Hippocampal formation (tissue), 2 donors: ENCODE measurements around the gene FAM83E.
"Not testable (repeated sequence)": the region's sequence is repeated elsewhere in the genome, so short reads cannot be mapped to it uniquely, and the experiment has no call there.

Experiments used
- DNase-seq, 2 donors: peaks; one replicate each; lab custom pipeline; 2025; lab: John Stamatoyannopoulos, UW

Gene FAM83E

GRCh38 chr19:48614436-48615230, at the start of gene FAM83E:
Gene FAM83E (minus strand): TSS chr19:48615076. CDS start chr19:48613372, 1,704 bp downstream.
- DNase-seq, result no peak

- DNase-seq, result no peak
These were observed 49.6 kb upstream of the FAM83E start for GRCh38 chr19:48664476-48664875.

GRCh38 chr19:48663667-48664066, 48.8 kb upstream of the FAM83E start:
- DNase-seq, result no peak

GRCh38 chr19:48661711-48662090, 46.8 kb upstream of the FAM83E start:
- no peak for DNase-seq

- DNase-seq, result peak; percentile 53 to 76
These were observed 46.2 kb upstream of the FAM83E start for GRCh38 chr19:48660852-48661710.

GRCh38 chr19:48659768-48660167, 44.9 kb upstream of the FAM83E start:
- no peak for DNase-seq

GRCh38 chr19:48658483-48658882, 43.6 kb upstream of the FAM83E start:
- DNase-seq, result no peak

- DNase-seq, result not testable (repeated sequence)
These were observed 43.0 kb upstream of the FAM83E start for GRCh38 chr19:48657828-48658227.

GRCh38 chr19:48656840-48657474, 42.1 kb upstream of the FAM83E start:
- DNase-seq, result no peak

GRCh38 chr19:48654299-48655059, 39.6 kb upstream of the FAM83E start:
- no peak for DNase-seq

- no peak for DNase-seq
These were observed 36.8 kb upstream of the FAM83E start for GRCh38 chr19:48651683-48652048.

- no peak for DNase-seq
These were observed 36.3 kb upstream of the FAM83E start for GRCh38 chr19:48650974-48651682.

- DNase-seq, result no peak
These were observed 33.3 kb upstream of the FAM83E start for GRCh38 chr19:48648134-48648533.

GRCh38 chr19:48646722-48647216, 31.9 kb upstream of the FAM83E start:
- no peak for DNase-seq

- peak; percentile 82 to 89 for DNase-seq
These were observed 31.3 kb upstream of the FAM83E start, which contains the start of gene CA11 for GRCh38 chr19:48646001-48646721. Gene CA11 (minus strand): TSS chr19:48646187. CDS start chr19:48645632, 555 bp downstream.

- DNase-seq, result no peak
These were observed 30.7 kb upstream of the FAM83E start for GRCh38 chr19:48645620-48646000.

- DNase-seq, result peak; percentile 70 to 87
These were observed 30.2 kb upstream of the FAM83E start for GRCh38 chr19:48644839-48645619.

GRCh38 chr19:48644355-48644754, 29.5 kb upstream of the FAM83E start:
- DNase-seq, result peak in 1 of 2 donors; percentile 61

- DNase-seq, result no peak
These were observed 28.0 kb upstream of the FAM83E start for GRCh38 chr19:48642862-48643261.
